Measurements from ENCODE around the gene ADGRF1. TPM values are rescaled to one million over a fixed set of nuclear protein-coding genes. Genes with fewer than 3 reads are reported as not detected.

ADGRF1 gene
- total RNA-seq, 4 donors from 2014 or later: 0.83 TPM; not detected in 3

- no peak for TF ChIP-seq EP300 (IDR thresholded peaks at IDR 0.05)
- TF ChIP-seq POLR2A (IDR thresholded peaks at IDR 0.05; ENCODE audit: low read depth): no peak
- TF ChIP-seq, protein P1, sequence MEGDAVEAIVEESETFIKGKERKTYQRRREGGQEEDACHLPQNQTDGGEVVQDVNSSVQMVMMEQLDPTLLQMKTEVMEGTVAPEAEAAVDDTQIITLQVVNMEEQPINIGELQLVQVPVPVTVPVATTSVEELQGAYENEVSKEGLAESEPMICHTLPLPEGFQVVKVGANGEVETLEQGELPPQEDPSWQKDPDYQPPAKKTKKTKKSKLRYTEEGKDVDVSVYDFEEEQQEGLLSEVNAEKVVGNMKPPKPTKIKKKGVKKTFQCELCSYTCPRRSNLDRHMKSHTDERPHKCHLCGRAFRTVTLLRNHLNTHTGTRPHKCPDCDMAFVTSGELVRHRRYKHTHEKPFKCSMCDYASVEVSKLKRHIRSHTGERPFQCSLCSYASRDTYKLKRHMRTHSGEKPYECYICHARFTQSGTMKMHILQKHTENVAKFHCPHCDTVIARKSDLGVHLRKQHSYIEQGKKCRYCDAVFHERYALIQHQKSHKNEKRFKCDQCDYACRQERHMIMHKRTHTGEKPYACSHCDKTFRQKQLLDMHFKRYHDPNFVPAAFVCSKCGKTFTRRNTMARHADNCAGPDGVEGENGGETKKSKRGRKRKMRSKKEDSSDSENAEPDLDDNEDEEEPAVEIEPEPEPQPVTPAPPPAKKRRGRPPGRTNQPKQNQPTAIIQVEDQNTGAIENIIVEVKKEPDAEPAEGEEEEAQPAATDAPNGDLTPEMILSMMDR (IDR thresholded peaks at IDR 0.05): no peak
- no peak for TF ChIP-seq POLR2AphosphoS5 (IDR thresholded peaks at IDR 0.05)
- Histone ChIP-seq H3K36me3 (no peaks in the 10 kb centered on the region), H3K4me3 (no peak overlapping the region), H3K4me1 (peaks cover 9 to 11% (median 10%) of the 10 kb centered on the region in 4 donors), H3K9me3 (no peaks in the 10 kb centered on the region), H3K27ac (replicated peaks in 1 of 4) (no peak overlapping the region), H3K27me3 (peaks cover 0 to 22% (median 0%) of the 10 kb centered on the region in 4 donors)
- peak; percentile 42 for DNase-seq (ENCODE audit: extremely low spot score)
- intact Hi-C loops (cut with DNase I): no loop called here
- WGBS: 40% methylated on average over 2 of the region's 2 CpGs
These were observed 7.7 kb downstream of the ADGRF1 start for GRCh38 chr6:47034421-47034820.

- WGBS: 70% methylated on average over 12 of the region's 12 CpGs
- peaks cover 9 to 11% (median 10%) of the 10 kb centered on the region in 4 donors for H3K4me1 ChIP-seq
- H3K27ac ChIP-seq (replicated peaks in 1 of 4): no peak overlapping the region
These were observed 9.0 kb downstream of the ADGRF1 start for GRCh38 chr6:47032974-47033765.

DNA sequence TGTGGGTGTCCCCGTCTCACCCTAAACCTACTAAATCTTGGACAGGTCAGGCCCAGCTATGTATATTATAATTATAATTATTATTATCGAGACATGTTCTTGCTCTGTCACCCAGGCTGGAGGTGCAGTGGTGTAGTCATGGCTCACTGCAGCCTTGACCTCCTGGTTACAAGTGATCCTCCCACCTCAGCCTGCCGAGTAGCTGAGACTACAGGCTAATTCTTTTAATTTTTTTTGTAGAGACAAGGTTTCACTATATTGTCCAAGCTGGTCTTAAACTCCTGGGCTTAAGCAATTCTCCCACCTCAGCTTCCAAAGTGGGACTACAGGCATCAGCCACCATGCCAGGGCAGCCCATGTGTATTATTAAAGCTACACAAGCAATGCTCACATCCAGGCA, 10.5 kb downstream of the ADGRF1 start:
- WGBS: 92% methylated on average over 3 of the region's 3 CpGs
- H3K36me3 ChIP-seq: no peaks in the 10 kb centered on the region
- TF ChIP-seq POLR2AphosphoS5 (IDR thresholded peaks at IDR 0.05) (no peak), EP300 (IDR thresholded peaks at IDR 0.05) (no peak), POLR2A (IDR thresholded peaks at IDR 0.05; ENCODE audit: low read depth) (no peak)
- TF ChIP-seq, protein P1 (IDR thresholded peaks at IDR 0.05): no peak

More at GRCh38 chr6:47032974-47033765, 9.0 kb downstream of the ADGRF1 start:
- no peaks in the 10 kb centered on the region for H3K9me3 ChIP-seq
- no peak overlapping the region for H3K4me3 ChIP-seq
- no peaks in the 10 kb centered on the region for H3K36me3 ChIP-seq
- TF ChIP-seq POLR2AphosphoS5 (IDR thresholded peaks at IDR 0.05) (no peak), EP300 (IDR thresholded peaks at IDR 0.05) (no peak), POLR2A (IDR thresholded peaks at IDR 0.05; ENCODE audit: low read depth) (no peak)
- TF ChIP-seq, protein P1 (IDR thresholded peaks at IDR 0.05): no peak
- intact Hi-C loops (cut with DNase I): no loop called here
- peaks cover 0 to 22% (median 0%) of the 10 kb centered on the region in 4 donors for H3K27me3 ChIP-seq
- DNase-seq (ENCODE audit: extremely low spot score): peak; percentile 47

GRCh38 chr6:47029865-47030561, 12.1 kb downstream of the ADGRF1 start:
- H3K27ac ChIP-seq (replicated peaks in 1 of 4): no peak overlapping the region
- H3K4me1 ChIP-seq: peaks cover 7 to 8% (median 7%) of the 10 kb centered on the region in 4 donors
- no peaks in the 10 kb centered on the region for H3K36me3 ChIP-seq
- no peaks in the 10 kb centered on the region for H3K9me3 ChIP-seq
- H3K27me3 ChIP-seq: peaks cover 0 to 6% (median 0%) of the 10 kb centered on the region in 4 donors
- no peak overlapping the region for H3K4me3 ChIP-seq
- intact Hi-C loops (cut with DNase I): no loop called here
- DNase-seq (ENCODE audit: extremely low spot score): peak; percentile 31
- TF ChIP-seq, protein P1 (IDR thresholded peaks at IDR 0.05): no peak
- TF ChIP-seq EP300 (IDR thresholded peaks at IDR 0.05) (no peak), POLR2A (IDR thresholded peaks at IDR 0.05; ENCODE audit: low read depth) (no peak), POLR2AphosphoS5 (IDR thresholded peaks at IDR 0.05) (no peak)
- 92% methylated on average over 7 of the region's 7 CpGs for WGBS

More for the DNA sequence above, 10.5 kb downstream of the ADGRF1 start:
- H3K9me3 ChIP-seq: no peaks in the 10 kb centered on the region
- H3K27me3 ChIP-seq: peaks cover 0 to 13% (median 0%) of the 10 kb centered on the region in 4 donors
- H3K27ac ChIP-seq (replicated peaks in 1 of 4): no peak overlapping the region
- peaks cover 9 to 11% (median 10%) of the 10 kb centered on the region in 4 donors for H3K4me1 ChIP-seq
- DNase-seq (ENCODE audit: extremely low spot score): peak; percentile 60
- no peak overlapping the region for H3K4me3 ChIP-seq
- intact Hi-C loops (cut with DNase I): no loop called here

Measured in esophagus muscularis mucosa (tissue), 4 donors.